Measurements from ENCODE around the gene TSPAN3. TPM values are rescaled to one million over a fixed set of nuclear protein-coding genes. Genes with fewer than 3 reads are reported as not detected.
A peak's percentile ranks its signal among the peaks of the same experiment; 100 is the strongest.

Gene TSPAN3
- 100 to 1,000 TPM; 111 to 128 TPM for total RNA-seq
- long read RNA-seq, donor 1, full-length matches to known transcripts: 71 of 75 reads
- long read RNA-seq, donor 1, partial matches to known transcripts: 3 of 75 reads
- long read RNA-seq, donor 1, other reads (novel, unspliced or antisense): 1 of 75 reads
- long read RNA-seq, donor 2, full-length matches to known transcripts: 488 of 501 reads
- long read RNA-seq, donor 2, partial matches to known transcripts: 4 of 501 reads
- long read RNA-seq, donor 2, other reads (novel, unspliced or antisense): 9 of 501 reads

DNA sequence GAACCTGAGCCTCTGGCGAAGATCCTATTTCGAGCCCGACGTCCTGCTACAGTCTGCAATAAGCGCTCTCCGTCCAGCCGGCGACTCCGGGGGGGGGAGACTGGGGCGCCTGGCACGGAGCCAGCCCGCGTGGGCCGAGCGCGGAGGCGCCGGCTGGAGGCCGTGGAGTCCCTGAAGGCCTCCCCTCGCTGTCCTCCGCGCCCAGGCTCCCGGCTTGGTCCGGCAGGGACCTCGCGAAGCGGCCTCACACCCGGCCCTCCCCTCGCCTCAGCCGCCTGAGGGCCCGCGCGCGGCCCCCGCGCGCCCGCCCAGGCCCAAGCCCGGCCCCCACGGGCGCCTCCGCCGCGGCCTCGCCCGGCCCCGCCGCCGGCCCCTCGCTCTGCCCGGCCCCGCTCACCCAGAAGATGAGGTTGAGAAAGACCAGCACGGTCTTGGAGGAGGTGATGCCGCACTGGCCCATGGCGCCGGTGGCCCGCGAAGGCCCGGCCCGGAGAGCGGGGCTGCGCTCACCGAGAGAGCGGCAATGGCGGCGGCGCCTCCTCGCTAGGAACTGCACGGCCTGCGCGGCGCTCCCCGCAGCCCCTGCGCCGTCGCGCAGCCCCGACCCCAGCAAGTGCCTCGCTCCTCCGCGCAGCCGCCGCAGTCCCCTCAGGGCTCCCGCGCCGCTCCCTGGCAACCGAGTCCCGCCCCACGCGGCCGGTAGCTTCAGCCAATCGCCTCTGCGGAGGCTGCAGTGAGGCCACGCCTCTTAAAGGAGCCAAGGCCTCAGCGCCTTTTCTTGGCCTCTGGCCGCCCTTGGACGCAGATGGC, at the start of gene TSPAN3:
Gene TSPAN3, minus strand, starts transcription at position 615 of the 810 bp plus-strand sequence. Its CDS starts 155 bp downstream, at position 460.
- DNase-seq (ENCODE audit: low spot score): peak; percentile 97
- intact Hi-C loops (cut with DNase I): no loop called here

DNA sequence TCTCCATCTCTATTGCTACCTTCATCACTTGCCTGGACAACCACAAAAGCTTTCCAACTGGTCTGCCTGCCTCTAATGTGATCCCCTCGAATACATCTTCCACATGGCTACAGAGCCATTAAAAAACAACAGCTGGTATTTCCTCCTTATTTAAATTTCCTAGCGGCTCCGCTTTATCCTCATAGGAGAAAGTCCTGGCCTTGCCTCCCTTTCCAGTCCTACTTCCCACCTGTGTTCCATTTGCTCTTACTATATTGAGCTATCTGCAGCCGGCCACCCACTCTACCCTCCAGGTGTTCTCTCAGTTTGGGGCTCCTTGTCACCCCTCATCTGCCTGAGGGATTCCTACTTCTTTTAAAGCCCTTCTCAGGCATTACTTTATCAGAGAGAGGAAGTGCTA, 49.7 kb upstream of the TSPAN3 start:
- intact Hi-C loops (cut with DNase I): no loop called here
- DNase-seq (ENCODE audit: low spot score): no peak

DNA sequence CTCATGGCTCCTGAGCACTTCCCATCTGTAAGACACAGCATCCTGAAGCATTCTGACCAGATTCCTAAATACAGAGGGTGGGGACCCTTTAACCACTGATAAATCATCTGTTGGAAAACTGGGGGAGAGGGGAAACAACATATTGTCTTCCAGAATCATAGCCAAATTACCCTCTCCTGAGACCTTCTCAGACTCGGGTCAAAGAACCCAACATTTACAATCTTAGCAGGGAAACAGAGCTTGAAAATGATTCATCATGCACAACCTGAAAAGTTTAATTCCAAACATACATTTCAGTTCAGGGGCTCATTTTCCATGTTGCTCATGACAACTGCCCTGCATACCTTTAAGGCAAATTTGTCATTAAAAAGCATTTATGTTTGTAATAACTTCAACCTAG, 48.5 kb upstream of the TSPAN3 start:
- DNase-seq (ENCODE audit: low spot score): no peak
- intact Hi-C loops (cut with DNase I): loop anchor here in 1 of 2 donors (2.0 kb wide), 1 partner anchor 423 kb away; no protein-coding TSS in a partner anchor

DNA sequence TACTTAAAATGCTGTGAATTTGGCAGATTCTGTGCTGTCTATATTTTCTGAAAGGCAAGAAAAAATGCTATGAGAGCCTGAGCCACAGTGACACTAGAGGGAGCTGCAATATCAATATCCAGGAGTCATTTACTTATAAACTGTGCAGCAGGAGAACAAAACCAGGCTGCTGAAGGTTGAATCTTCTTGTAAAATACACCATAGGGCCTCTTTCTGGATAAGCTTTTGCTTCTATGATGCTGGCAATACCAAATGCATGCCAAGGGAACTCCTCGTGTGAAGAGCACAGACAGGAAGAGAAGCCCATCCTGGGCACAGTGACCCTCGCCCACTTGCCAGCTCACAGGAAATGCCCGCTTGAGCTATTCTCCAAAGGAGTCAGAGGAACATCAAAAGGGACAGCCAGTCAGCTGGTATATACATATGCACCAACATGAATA, 48.0 kb upstream of the TSPAN3 start:
- intact Hi-C loops (cut with DNase I): loop anchor here in 1 of 2 donors (2.0 kb wide), 1 partner anchor 424 kb away; no protein-coding TSS in a partner anchor

GRCh38 chr15:77115179-77115578, 44.3 kb upstream of the TSPAN3 start:
- intact Hi-C loops (cut with DNase I): no loop called here
- DNase-seq (ENCODE audit: low spot score): no peak

More for the DNA sequence above, 48.0 kb upstream of the TSPAN3 start:
- DNase-seq (ENCODE audit: low spot score): no peak

DNA sequence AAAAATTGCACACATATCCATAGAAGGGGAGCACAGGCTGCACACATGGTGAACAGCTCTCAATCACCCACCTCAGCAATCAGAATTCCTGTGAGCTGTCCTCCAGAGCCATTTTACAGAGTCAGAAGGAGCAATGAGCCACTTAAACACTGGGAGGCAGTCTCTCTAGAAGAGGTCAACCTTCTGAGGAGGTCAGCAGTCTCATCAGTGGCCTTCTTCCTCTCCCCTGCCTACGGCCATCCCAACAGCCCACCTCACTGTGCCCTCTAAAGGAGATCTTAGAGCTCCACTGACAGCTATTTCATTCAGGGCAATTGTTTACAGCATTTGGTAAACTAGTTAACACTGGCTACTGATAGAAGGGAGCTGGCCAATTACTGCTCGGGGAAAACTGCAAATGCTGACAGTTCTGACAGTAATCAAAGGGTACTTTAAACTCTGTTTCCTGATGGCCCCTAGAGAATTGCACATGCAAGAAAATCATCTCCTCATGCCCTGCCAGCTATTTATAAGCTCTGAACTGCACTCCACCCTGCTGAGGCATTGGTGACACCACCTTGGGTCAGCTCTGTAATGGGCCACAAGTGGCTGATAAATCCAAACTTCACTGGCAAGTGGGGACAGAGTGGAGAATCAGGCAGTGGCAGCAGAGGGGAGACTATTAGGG, 42.1 kb upstream of the TSPAN3 start:
- intact Hi-C loops (cut with DNase I): no loop called here
- DNase-seq (ENCODE audit: low spot score): no peak

- intact Hi-C loops (cut with DNase I): no loop called here
- no peak for DNase-seq (ENCODE audit: low spot score)
These were observed 40.9 kb upstream of the TSPAN3 start for GRCh38 chr15:77111789-77112188.

- intact Hi-C loops (cut with DNase I): loop anchor here (5.0 to 10.0 kb wide), 2 partner anchors 83 to 440 kb away; no protein-coding TSS in a partner anchor
- no peak for DNase-seq (ENCODE audit: low spot score)
These were observed 36.8 kb upstream of the TSPAN3 start for GRCh38 chr15:77107531-77108355.

DNA sequence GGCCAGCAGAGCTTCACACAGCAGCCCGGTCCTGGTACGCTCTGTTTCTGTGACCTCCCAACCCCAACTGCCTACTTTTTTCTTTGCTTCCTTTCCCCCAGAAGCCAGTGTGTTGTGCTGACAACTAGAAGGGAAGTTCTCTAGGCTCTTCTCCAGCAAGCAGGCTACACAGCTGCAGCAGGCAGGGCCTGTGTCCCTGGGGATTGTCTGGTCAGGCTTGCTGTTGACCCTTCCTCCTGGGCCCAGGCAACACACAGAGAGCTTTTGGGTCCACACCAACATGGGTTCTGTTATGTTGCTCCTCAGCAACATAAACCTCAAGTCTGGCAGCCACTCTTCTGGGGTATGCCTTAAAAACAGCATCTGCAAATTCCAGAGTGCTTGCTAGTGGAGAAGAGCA, 36.2 kb upstream of the TSPAN3 start:
- DNase-seq (ENCODE audit: low spot score): no peak
- intact Hi-C loops (cut with DNase I): loop anchor here (5.0 to 10.0 kb wide), 2 partner anchors 82 to 440 kb away; no protein-coding TSS in a partner anchor

DNA sequence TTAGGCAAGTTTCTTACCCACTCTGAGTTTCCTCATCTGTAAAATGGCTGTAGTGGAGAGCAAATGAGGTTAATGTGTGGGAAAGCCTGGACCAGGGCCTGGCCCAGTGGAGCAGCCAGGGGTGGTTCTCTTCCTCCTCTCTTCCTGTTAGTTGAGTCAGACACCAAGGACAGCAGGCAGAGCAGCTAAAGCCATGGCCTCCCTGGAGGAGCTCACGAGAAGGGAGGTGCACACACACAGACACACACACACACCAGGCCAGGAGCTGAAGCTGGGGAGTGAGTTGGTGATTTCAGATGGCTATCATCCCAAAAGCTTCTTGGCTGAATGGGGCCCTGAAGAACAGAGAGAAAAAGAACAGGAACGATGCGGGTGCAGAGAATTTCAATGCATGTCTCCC, 33.2 kb upstream of the TSPAN3 start:
- DNase-seq (ENCODE audit: low spot score): peak; percentile 85
- intact Hi-C loops (cut with DNase I): loop anchor here in 1 of 2 donors (10.0 kb wide), 1 partner anchor 79 kb away; no protein-coding TSS in a partner anchor

- no peak for DNase-seq (ENCODE audit: low spot score)
These were observed 29.0 kb upstream of the TSPAN3 start for GRCh38 chr15:77099741-77100463.

GRCh38 chr15:77098572-77098971, 27.7 kb upstream of the TSPAN3 start:
- intact Hi-C loops (cut with DNase I): no loop called here
- no peak for DNase-seq (ENCODE audit: low spot score)

More at GRCh38 chr15:77099741-77100463, 29.0 kb upstream of the TSPAN3 start:
- intact Hi-C loops (cut with DNase I): loop anchor here in 1 of 2 donors (10.0 kb wide), 1 partner anchor 75 kb away; no protein-coding TSS in a partner anchor

- intact Hi-C loops (cut with DNase I): no loop called here
These were observed 27.0 kb upstream of the TSPAN3 start for GRCh38 chr15:77097921-77098320.

GRCh38 chr15:77097248-77097721, 26.4 kb upstream of the TSPAN3 start:
- no peak for DNase-seq (ENCODE audit: low spot score)
- intact Hi-C loops (cut with DNase I): no loop called here

More at GRCh38 chr15:77097921-77098320, 27.0 kb upstream of the TSPAN3 start:
- DNase-seq (ENCODE audit: low spot score): no peak

GRCh38 chr15:77096541-77096940, 25.6 kb upstream of the TSPAN3 start:
- intact Hi-C loops (cut with DNase I): no loop called here
- no peak for DNase-seq (ENCODE audit: low spot score)

GRCh38 chr15:77096138-77096537, 25.2 kb upstream of the TSPAN3 start:
- intact Hi-C loops (cut with DNase I): no loop called here

DNA sequence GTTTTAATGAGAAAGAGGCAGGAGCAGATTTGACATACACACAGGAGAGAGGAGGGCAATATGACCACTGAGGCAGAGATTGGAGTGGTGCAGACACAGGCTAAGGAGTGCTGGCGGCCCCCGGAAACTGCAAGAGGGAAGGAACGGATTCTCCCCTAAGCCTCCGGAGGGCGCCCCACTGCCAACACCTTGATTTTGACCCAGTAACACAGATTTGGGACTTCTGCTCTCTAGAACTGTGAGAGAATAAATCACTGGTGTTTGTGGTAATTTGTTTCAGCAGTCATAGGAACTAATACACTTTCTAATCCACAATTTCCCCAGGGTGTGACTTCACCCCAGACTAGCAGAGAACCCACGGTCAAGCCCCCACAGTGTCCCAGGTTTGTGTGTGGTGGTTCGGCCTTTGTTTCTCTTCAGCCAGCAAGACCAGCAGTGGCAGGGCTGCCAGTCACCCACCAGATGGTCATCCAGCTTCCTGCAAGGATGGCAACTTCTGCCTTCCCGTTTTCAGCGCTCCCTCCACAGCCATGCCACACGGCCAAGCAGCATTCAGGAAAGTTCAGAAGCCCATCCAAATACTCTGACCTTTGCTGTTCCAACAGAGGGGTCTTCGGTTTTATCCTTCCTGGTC, 23.6 kb upstream of the TSPAN3 start:
- no peak for DNase-seq (ENCODE audit: low spot score)
- intact Hi-C loops (cut with DNase I): no loop called here

More at GRCh38 chr15:77096138-77096537, 25.2 kb upstream of the TSPAN3 start:
- DNase-seq (ENCODE audit: low spot score): no peak
